ENCODE results near the gene SGPP2.
A peak's percentile ranks its signal among the peaks of the same experiment; 100 is the strongest.

Gene SGPP2

DNA sequence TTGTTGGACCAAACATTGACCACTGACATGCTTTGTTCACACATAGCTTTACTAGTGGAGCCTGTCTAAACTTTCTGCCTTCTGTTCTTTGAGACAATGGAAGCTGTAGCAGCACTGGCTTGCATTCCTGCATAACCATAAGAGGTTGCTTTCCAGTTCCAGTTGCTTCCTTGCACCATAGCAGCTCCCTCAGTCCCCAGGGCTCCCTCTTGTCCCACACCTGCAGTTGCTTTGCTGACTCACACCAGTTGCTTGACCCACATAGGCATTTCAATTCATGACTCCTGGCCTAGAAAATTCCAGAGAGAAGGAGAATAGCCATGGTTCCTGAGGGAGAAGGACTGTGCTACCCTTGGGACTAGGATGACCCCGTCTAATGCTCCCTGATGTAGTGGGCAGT, 20.9 kb downstream of the SGPP2 start (continued):
- TF ChIP-seq ZNF610 (tag by site-specific recombination; IDR thresholded peaks at IDR 0.05; ENCODE audit: borderline replicate concordance), result no peak
- no peak for TF ChIP-seq ZNF302 (tag by site-specific recombination; IDR thresholded peaks at IDR 0.05; ENCODE audit: low read depth)
- TF ChIP-seq ZSCAN30 (tag by site-specific recombination; IDR thresholded peaks at IDR 0.05), result no peak
- TF ChIP-seq ZNF221 (tag by site-specific recombination; IDR thresholded peaks at IDR 0.05; ENCODE audit: borderline replicate concordance), result no peak
- TF ChIP-seq ZNF776 (tag by site-specific recombination; IDR thresholded peaks at IDR 0.05; ENCODE audit: borderline replicate concordance), result no peak
- no peak for TF ChIP-seq KLF16 (tag by site-specific recombination; IDR thresholded peaks at IDR 0.05)
- TF ChIP-seq ZNF501 (tag by site-specific recombination; IDR thresholded peaks at IDR 0.05), result no peak
- TF ChIP-seq ZNF24 (tag by site-specific recombination; IDR thresholded peaks at IDR 0.05), result no peak
- no peak for TF ChIP-seq ZNF366 (tag by site-specific recombination; conservative IDR thresholded peaks at IDR 0.05)

DNA sequence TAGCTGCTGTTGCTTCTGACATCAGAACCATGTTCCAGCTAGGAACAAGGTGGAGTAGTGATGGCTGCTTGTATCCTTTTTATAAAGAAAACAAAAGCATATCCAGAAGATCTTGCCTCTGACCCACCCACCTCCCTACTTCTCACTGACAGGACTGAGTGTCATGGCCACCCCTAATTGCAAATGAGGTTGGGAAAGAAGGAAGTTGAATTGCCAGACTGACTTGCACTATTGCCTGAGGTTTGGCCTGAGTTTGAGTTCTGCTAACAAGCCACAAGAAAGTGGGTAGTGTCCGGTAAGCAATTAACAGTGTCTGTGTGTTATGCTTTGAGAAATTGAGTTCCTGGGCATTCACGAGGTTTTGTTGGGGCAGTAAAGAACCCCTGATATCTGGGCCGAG, 22.8 kb downstream of the SGPP2 start:
- Histone ChIP-seq H3K4me3 (ENCODE audit: low read depth, low read length) (no peak overlapping the region), H3K9me3 (ENCODE audit: control insufficient read depth, insufficient read depth, low read depth, low read length) (no peaks in the 10 kb centered on the region), H3K27ac (ENCODE audit: extremely low read depth, low read depth, low read length) (no peak overlapping the region), H3K4me1 (ENCODE audit: control insufficient read depth, insufficient read depth, low read length) (peaks cover 22% of the 10 kb centered on the region), H3K36me3 (ENCODE audit: control insufficient read depth in 2 of 2, insufficient read depth in 1 of 2, low read length in 2 of 2) (no peaks in the 10 kb centered on the region)
- ChIA-PET CTCF (no interaction called here), POLR2A (interaction anchor here (0.9 kb wide), 1 partner anchor 14 kb away, joined by 3 read pairs; no protein-coding TSS in a partner anchor)
- no peak for TF ChIP-seq ZNF23 (tag by site-specific recombination; IDR thresholded peaks at IDR 0.05; ENCODE audit: borderline replicate concordance)
- TF ChIP-seq ZNF211 (tag by site-specific recombination; IDR thresholded peaks at IDR 0.05; ENCODE audit: low read depth), result no peak
- TF ChIP-seq ZBTB26 (tag by site-specific recombination; optimal IDR thresholded peaks at IDR 0.05), result no peak
- TF ChIP-seq GLIS2 (tag by site-specific recombination; IDR thresholded peaks at IDR 0.05), result no peak
- TF ChIP-seq ZBTB7A (tag by site-specific recombination; IDR thresholded peaks at IDR 0.05; ENCODE audit: low read depth), result no peak
- TF ChIP-seq, protein P1, sequence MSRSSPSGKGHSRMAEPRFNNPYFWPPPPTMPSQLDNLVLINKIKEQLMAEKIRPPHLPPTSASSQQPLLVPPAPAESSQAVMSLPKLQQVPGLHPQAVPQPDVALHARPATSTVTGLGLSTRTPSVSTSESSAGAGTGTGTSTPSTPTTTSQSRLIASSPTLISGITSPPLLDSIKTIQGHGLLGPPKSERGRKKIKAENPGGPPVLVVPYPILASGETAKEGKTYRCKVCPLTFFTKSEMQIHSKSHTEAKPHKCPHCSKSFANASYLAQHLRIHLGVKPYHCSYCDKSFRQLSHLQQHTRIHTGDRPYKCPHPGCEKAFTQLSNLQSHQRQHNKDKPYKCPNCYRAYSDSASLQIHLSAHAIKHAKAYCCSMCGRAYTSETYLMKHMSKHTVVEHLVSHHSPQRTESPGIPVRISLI (tag by site-specific recombination; IDR thresholded peaks at IDR 0.05), result no peak
- no peak for TF ChIP-seq ZNF354C (tag by site-specific recombination; IDR thresholded peaks at IDR 0.05; ENCODE audit: borderline replicate concordance, low read depth)

GRCh38 chr2:222448748-222449181, 24.4 kb downstream of the SGPP2 start:
- ChIA-PET POLR2A (interaction anchor here (0.7 kb wide), 1 partner anchor 8 kb away, joined by 3 read pairs; no protein-coding TSS in a partner anchor), CTCF (interaction anchor here (0.7 kb wide), 1 partner anchor 242 kb away, joined by 3 read pairs; no protein-coding TSS in a partner anchor)
- TF ChIP-seq KLF7 (tag by site-specific recombination; IDR thresholded peaks at IDR 0.05; ENCODE audit: borderline replicate concordance), result no peak
- no peak for TF ChIP-seq ZNF518A (tag by site-specific recombination; conservative IDR thresholded peaks at IDR 0.05; ENCODE audit: low read depth)
- TF ChIP-seq GLI2 (tag by site-specific recombination; IDR thresholded peaks at IDR 0.05; ENCODE audit: borderline replicate concordance, low read depth), result no peak
- 0 out of 2 replicates have a peak, but pooled peaks have one; percentile 30 for TF ChIP-seq ZNF623 (tag by site-specific recombination; IDR thresholded peaks at IDR 0.05)
- TF ChIP-seq GLIS2 (tag by site-specific recombination; IDR thresholded peaks at IDR 0.05), result no peak
- TF ChIP-seq ZNF140 (tag by site-specific recombination; IDR thresholded peaks at IDR 0.05), result no peak
- no peak for TF ChIP-seq ZNF513 (tag by site-specific recombination; IDR thresholded peaks at IDR 0.05)
- TF ChIP-seq ZNF561 (tag by site-specific recombination; IDR thresholded peaks at IDR 0.05; ENCODE audit: borderline replicate concordance), result no peak
- no peak for TF ChIP-seq ZNF239 (tag by site-specific recombination; IDR thresholded peaks at IDR 0.05)
- no peak for TF ChIP-seq ZNF426 (tag by site-specific recombination; IDR thresholded peaks at IDR 0.05)
- peak; percentile 67; the same call in 1 of the 2 replicates for TF ChIP-seq TRIM28 (IDR thresholded peaks at IDR 0.05; ENCODE audit: borderline replicate concordance, low read length)
- Histone ChIP-seq H3K4me1 (ENCODE audit: control insufficient read depth, insufficient read depth, low read length) (peaks cover 12% of the 10 kb centered on the region; the same call in 1 of the 2 replicates), H3K9me3 (ENCODE audit: control insufficient read depth, insufficient read depth, low read depth, low read length) (no peaks in the 10 kb centered on the region), H3K27ac (ENCODE audit: extremely low read depth, low read depth, low read length) (no peak overlapping the region), H3K36me3 (ENCODE audit: control insufficient read depth in 2 of 2, insufficient read depth in 1 of 2, low read length in 2 of 2) (no peaks in the 10 kb centered on the region), H3K4me3 (ENCODE audit: low read depth, low read length) (no peak overlapping the region)
